Stimulated activated naive CD8-positive, alpha-beta T cell treated with anti-CD3 and anti-CD28 coated beads, Interleukin-15, Interleukin-2, amounts not matched to agents 100 U/mL and 50 U/mL, for 24 hours (primary cell): ENCODE measurements around the gene LRIG1.
A peak's percentile ranks its signal among the peaks of the same experiment; 100 is the strongest.

ENCODE experiments used
- ATAC-seq: fragments of 150-1000 bp; cut with Tn5 transposase; one replicate; pipeline ENCODE4 v1.10.0; 2021
- DNase-seq: peaks from one replicate; pipeline ENCODE4 v3.0.0; 2021

Gene LRIG1

DNA sequence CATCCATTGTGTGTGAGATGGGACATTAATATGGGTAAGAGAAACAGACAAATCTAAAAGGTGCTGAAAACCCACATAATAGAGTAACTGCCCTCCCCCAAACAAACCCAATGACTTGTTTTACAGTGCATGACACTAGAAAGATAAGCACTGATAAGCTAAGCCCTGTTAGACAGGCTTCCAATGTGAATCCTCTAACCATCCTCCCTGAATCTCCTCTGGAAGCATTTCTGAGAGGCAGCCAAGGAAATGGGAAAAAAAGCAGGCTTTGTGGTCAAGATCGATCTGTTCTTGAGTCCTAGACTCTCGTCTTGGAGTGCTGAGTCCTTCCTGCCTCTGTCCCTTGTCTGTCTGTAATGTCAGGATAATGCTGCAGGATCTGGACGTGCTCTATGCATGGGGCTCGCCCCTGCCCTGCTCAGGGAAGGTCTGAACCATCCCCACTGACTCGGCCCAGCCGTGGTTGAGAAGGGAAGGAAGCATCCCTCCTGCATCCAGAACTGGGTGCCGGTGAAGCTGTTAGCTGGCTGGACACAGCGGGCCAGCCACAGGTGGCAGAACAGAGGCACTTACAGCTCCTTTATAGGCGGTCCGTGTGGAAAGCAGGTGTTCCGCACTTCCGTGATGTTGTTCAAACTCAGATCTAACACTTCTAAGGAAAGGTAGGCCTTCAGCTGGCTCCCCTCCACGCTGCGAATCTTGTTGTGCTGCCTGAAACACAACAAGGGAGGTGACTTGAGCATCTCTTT, 84.1 kb downstream of the LRIG1 start:
- no peak for ATAC-seq
- no peak for DNase-seq

DNA sequence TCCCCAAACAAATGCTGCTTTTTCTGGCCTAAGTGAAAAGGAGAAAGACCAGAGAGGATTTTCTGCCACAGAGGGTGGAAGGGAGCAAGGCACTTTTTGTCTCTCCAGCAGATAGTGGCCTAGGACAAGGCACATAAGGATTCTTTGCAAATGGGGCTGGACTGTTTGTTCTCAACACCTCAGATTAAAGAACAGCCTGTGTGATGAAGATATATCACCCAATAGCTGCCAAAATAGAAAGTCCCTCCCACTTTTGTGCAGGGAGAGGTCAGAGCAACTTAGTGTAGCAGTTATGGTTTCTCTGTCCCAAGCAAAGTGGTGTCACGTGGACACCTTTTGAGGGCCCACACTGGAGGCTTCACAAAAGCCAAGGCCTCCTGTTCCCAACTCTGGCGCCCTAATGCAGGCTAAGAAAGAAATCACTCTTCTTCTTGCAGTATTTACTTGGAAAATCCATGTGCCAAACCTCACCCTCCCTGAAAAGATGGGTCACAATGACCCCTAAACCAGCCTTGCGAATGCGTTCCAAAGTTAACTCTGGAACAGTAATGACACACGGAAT, 84.9 kb downstream of the LRIG1 start:
- DNase-seq (no peak), ATAC-seq (no peak)

- DNase-seq (no peak), ATAC-seq (no peak)
These were observed 86.0 kb downstream of the LRIG1 start for GRCh38 chr3:66414846-66415245.

GRCh38 chr3:66413151-66413751, 87.6 kb downstream of the LRIG1 start:
- no peak for DNase-seq
- ATAC-seq = peak; percentile 86

GRCh38 chr3:66411961-66412887, 88.6 kb downstream of the LRIG1 start:
- DNase-seq (no peak), ATAC-seq (no peak)

GRCh38 chr3:66411474-66411873, 89.3 kb downstream of the LRIG1 start:
- DNase-seq (no peak), ATAC-seq (no peak)

- ATAC-seq = no peak
These were observed 89.8 kb downstream of the LRIG1 start for GRCh38 chr3:66410976-66411375.

DNA sequence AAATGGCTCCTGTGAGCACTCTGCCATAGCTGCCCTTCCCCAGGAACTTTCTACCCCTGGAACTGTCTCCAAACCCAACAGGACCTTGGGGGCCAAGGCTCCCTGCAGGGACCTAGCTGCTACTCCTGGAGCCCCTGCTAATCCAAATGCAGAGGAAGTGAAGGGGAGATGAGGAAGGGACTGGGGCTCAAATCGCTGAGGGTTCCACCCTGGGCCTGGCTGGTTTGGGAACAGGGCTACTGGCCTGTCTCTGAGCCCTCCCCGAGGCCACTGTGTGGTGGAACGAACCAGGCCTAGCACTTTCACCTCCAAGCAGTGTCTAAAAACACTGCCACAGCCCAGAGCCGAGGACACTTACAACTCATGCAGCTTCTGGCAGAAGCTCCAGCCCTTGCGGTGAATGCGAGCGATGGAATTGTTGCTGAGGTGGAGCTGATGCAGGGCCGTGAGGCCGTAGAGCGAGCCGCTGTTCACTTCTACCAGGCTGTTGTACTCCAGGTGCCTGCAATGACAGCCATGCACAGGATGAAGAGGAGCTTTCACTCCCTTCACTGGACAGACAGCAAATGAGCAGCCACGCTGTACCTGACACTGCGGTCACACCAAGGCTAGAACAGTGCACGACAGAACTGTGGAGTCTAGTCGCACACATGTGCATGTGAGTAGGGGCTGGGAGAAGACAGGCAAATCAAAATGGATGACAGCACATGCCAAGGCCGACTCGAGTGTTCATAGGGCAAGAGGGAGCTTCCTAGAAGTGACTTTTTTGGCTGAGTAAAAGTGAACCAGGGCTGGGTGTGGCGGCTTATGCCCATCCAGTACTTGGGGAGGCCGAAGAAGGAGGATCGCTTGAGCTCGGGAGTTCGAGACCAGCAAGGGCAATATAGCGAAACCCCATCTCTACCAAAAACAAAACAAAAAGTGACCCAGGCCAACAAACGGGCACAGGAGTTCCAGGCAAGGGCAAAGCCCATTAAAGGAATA, 90.8 kb downstream of the LRIG1 start:
- DNase-seq (no peak), ATAC-seq (no peak)

More at GRCh38 chr3:66410976-66411375, 89.8 kb downstream of the LRIG1 start:
- DNase-seq = no peak

GRCh38 chr3:66407611-66408218, 93.1 kb downstream of the LRIG1 start:
- DNase-seq = peak; percentile 81
- peak; percentile 75 for ATAC-seq

DNA sequence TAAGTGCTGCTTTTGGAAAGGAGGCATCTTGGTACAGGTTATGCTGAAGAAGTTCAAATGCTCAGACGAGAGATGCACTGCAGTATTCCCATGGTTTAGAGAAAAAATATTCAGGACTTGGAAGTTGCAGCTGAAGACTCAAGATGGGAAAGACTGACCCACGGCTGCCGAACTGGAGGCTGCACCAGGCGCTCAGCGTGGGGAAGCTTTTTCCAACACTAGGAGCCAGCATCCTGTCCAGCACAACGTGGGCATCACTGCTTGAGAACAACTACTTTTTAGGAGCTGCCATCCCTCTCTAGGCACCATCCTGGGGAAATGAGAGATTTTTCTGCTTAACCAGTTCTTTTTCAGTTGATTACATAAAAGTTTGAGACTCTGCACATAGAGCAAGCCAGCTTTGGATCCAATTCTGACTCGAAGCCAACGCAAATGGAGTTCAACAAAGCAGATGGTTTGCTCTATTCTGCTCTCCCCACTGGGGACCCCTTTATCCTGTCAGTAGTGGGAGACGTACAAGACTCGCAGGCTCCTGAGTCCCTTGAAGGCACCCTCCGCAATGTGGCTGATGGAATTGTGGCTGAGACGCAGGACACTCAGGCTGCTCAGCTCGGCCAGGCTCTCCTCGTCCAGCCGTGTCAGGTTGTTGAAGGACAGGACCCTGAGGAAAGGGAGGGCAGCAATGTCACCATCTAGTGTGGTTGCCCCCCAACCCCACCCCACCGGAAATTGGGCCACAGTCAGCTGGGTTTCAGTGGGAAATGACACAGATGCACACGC, 93.8 kb downstream of the LRIG1 start:
- DNase-seq (no peak), ATAC-seq (no peak)

DNA sequence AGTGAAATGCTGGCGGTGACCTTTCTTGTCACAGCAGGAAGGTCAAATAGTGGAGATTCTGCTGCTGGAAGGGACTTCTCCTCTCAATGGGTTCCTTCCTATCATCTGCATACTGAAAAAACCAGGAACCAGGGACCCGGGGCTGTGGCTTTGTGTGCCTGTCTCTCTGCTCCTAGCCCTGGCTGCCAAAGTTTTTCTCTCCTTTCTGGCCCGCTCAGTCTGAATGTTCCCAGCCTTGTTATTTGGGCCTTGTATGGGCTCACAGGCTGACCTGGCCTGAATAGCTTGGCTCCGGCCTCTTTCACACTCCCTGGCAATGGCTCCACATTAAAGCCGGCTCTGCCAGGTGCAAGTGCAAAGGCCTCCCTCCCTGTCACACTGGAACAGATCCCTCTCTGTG, 94.7 kb downstream of the LRIG1 start:
- no peak for ATAC-seq

GRCh38 chr3:66405701-66406091, 95.1 kb downstream of the LRIG1 start:
- ATAC-seq = no peak
- DNase-seq = no peak

More for the DNA sequence above, 94.7 kb downstream of the LRIG1 start:
- no peak for DNase-seq

GRCh38 chr3:66404903-66405700, 95.7 kb downstream of the LRIG1 start:
- DNase-seq (no peak), ATAC-seq (no peak)

GRCh38 chr3:66404197-66404596, 96.6 kb downstream of the LRIG1 start:
- ATAC-seq (no peak), DNase-seq (no peak)

DNA sequence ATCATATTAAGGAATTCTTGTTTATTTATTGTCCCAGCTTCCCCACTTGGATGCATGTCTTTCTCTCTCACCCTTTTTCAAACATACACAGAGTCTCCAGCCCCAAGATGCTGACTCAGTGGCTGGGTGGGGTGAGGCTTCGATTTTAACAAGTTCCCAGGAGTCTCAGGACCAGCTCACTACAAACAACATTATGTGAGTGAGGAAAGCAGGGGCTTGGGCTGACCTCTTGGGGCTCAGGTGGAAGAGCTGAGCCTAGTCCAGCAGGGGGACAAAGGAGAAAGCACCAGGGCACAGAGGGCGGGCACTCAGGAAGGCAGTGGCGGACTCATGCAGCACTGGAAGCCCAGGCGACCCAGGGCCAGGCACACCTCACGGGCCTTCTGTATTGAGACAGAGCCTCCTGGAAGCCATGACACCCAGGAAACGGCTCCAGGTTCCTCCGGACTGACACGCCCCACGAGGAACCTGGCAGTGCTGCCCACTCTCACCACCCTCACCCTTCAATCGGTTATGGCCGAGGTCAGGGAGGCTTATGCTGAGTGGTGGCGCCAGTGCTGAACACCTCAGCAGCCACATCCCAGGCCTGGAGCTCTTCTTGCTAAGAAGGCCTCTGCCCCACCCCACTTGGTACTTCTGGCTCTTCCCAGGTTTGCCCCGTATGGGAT, 97.4 kb downstream of the LRIG1 start:
- DNase-seq = no peak
- ATAC-seq = no peak

DNA sequence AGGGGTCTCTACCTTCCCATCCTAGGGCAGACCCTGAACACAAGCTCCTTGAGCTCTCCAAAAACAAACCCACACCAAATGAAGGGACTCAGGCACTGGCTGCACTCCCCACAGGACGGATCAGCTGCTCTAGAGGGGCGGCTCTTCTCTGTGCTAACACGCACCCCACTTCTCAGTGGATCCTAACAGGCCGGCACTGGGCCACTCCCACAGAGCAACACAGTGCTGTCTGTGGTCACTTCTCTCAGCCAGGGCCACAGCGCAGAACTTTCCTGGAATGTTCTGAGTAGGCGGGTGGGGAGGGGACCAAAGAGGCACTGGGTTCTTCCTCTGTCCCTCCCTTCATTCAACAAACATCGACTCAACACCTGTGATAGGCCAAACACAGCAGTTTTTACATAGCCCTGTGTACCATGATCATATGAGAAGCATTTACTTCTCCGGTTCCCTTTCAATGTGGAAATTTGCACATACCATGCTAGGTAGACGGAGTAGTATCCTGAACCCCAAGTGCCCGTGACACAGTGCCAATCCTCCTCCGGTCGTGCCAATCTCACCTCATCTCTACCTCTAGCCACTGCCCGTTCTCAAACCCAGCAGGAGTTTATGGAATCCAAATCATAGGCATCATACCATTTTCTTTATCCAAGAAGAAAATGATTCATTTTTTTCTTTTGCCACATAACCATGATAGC, 98.1 kb downstream of the LRIG1 start:
- DNase-seq (no peak), ATAC-seq (no peak)

DNA sequence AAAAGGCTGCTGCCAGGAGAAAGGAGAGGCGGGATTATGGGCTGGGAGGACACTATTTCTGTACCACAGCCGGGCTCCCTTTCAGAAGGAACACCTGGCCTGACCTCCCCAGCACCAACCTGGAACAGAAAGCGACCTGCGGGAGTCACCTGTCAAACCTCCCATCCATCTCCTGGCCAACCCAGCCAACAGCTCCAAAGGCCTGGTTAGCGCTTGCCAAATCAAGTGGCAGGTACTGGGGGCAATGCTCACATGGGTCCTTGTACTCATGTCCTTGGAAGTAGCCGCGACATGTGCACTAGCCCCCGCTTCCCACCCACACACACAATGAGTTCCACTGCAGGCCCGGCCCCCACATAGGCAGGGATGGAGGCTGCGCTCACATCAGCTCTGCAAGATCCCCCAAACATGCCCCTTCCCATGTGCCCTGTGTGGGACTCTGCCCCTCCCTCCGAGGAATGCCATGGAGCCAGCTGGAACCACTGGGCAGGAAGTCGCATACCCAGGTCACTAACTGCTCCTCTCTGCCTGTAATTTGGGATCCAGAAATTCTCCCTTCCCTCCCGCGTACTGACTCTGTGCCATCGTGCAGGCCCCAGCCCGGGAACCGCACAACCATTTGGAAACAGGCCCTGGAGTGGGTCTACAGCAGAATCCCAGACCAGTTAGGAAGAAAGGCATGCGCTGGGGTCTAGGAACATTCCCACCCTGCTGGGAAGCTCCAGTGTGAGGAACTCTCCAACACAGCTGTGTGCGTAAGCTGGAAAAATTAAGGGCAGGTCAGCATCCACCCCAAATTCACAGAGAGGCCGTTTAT, 98.9 kb downstream of the LRIG1 start:
- no peak for ATAC-seq
- no peak for DNase-seq
